K562 (cell line): ENCODE data around the gene PPP1R10. TPM values are rescaled to one million over a fixed set of nuclear protein-coding genes. Genes with fewer than 3 reads are reported as not detected.

Source experiments
- ADNP ChIP-seq: fragments of 200-800 bp; sonication (Bioruptor generic); IDR thresholded peaks from 2 replicates; pipeline ENCODE4 v1.6.1; 2016; ENCODE audit warnings: missing genetic modification characterization, missing compliant biosample characterization
- ASH1L ChIP-seq: fragments of 450-650 bp; IDR thresholded peaks from 2 replicates; pipeline ENCODE4 v1.6.1; 2018; ENCODE audit warnings: borderline replicate concordance, mild to moderate bottlenecking, low read depth; ENCODE audit not compliant: partially characterized antibody
- ETV6 ChIP-seq, 3 experiments: fragments of 150-350 bp in 1 of 3; sonication (generic) in 1 of 3; formaldehyde crosslinking in 1 of 3; IDR thresholded peaks; 2 replicates each; pipeline versions ENCODE4 v1.6.1 to v1.8.0; 2014 to 2022; ENCODE audit warnings: borderline replicate concordance in 2 of 3, low read depth in 2 of 3, antibody characterized with exemption in 1 of 3, low read length in 1 of 3, mild to moderate bottlenecking in 1 of 3, missing genetic modification reagents in 1 of 3
- FOS ChIP-seq: IDR thresholded peaks from 3 replicates; pipeline ENCODE4 v1.6.1; 2011; ENCODE audit not compliant: insufficient read length; ENCODE audit errors: extremely low read depth
- GATA2 ChIP-seq: sonication (generic); formaldehyde crosslinking; IDR thresholded peaks from 2 replicates; pipeline ENCODE4 v1.4.0; 2020; ENCODE audit warnings: mild to moderate bottlenecking, missing genetic modification reagents
- HNRNPUL1 ChIP-seq: fragments of 200-400 bp; formaldehyde crosslinking; IDR thresholded peaks from 2 replicates; pipeline ENCODE4 v1.6.1; 2017; ENCODE audit warnings: low read length
- HOXB6 ChIP-seq: fragments of 250-450 bp; sonication (Bioruptor Pico); IDR thresholded peaks from 2 replicates; pipeline ENCODE4 v1.5.1; 2022; ENCODE audit warnings: mild to moderate bottlenecking, borderline replicate concordance
- KLF13 ChIP-seq: fragments of 450-650 bp; IDR thresholded peaks from 2 replicates; pipeline ENCODE4 v1.6.1; 2016; ENCODE audit warnings: missing genetic modification characterization, low read depth, mild to moderate bottlenecking, missing compliant biosample characterization, moderate library complexity, borderline replicate concordance
- PATZ1 ChIP-seq: fragments of 250-450 bp; sonication (Bioruptor Pico); IDR thresholded peaks from 2 replicates; pipeline ENCODE4 v1.5.0; 2020; ENCODE audit warnings: mild to moderate bottlenecking, borderline replicate concordance
- POLR2AphosphoS2 ChIP-seq: IDR thresholded peaks from 2 replicates; pipeline ENCODE4 v1.6.1; 2012; ENCODE audit warnings: low read length, improper control_type of control experiment
- POLR2AphosphoS5 ChIP-seq: IDR thresholded peaks from 2 replicates; pipeline ENCODE4 v1.6.1; 2011; ENCODE audit warnings: mild to moderate bottlenecking, low read depth, low read length, moderate library complexity; ENCODE audit not compliant: control insufficient read depth, insufficient read depth
- POLR2B ChIP-seq: fragments of 450-650 bp; IDR thresholded peaks from 2 replicates; pipeline ENCODE4 v1.6.1; 2018; ENCODE audit warnings: low read depth; ENCODE audit not compliant: partially characterized antibody
- RBM25 ChIP-seq: fragments of 200-400 bp; formaldehyde crosslinking; IDR thresholded peaks from 2 replicates; pipeline ENCODE4 v1.6.1; 2018; ENCODE audit warnings: low read length, low read depth, moderate library complexity; ENCODE audit not compliant: severe bottlenecking
- STAT5B ChIP-seq: fragments of 250-450 bp; sonication (Bioruptor Pico); IDR thresholded peaks from 2 replicates; pipeline ENCODE4 v1.8.0; 2021; ENCODE audit warnings: mild to moderate bottlenecking, inconsistent platforms
- USF1 ChIP-seq: sonication (generic); formaldehyde crosslinking; IDR thresholded peaks from 2 replicates; pipeline ENCODE4 v1.9.0; 2022; ENCODE audit warnings: mild to moderate bottlenecking, missing genetic modification reagents
- ZBTB43 ChIP-seq: sonication (generic); formaldehyde crosslinking; IDR thresholded peaks from 2 replicates; pipeline ENCODE4 v1.8.0; 2023; ENCODE audit warnings: mild to moderate bottlenecking, missing genetic modification reagents
- ZBTB8A ChIP-seq: fragments of 450-650 bp; IDR thresholded peaks from 2 replicates; pipeline ENCODE4 v1.6.1; 2018; ENCODE audit warnings: mild to moderate bottlenecking, moderate library complexity; ENCODE audit not compliant: partially characterized antibody
- polyA plus RNA-seq, 8 experiments: library from polyadenylated mRNA; depleted of rRNA in 4 of 8; stranded (reverse) in 5 of 8; unstranded in 3 of 8; fragments of >200 nt; fragmentation: Nextera tagmentation in 2 of 8; fragmentation: Illumina TruSeq in 1 of 8; extraction: Ambion mirVana in 2 of 8; extraction: Trizol in 1 of 8; gene quantifications; 2 replicates each; pipeline versions ENCODE4 v1.2.1 to v1.2.3, GENCODE V29; 2011 to 2014; ENCODE audit warnings: inconsistent platforms in 1 of 8, missing spikeins in 1 of 8
- total RNA-seq, 7 experiments: library from RNA; depleted of rRNA in 6 of 7; stranded (reverse); fragments of >200 nt in 6 of 7; fragmentation: Illumina TruSeq in 2 of 7; extraction: Trizol in 2 of 7; gene quantifications; 2 replicates each; pipeline versions ENCODE4 v1.2.1 to v1.2.3, GENCODE V29; 2011 to 2021; ENCODE audit warnings: low replicate concordance in 1 of 7
- TF ChIP-seq, protein P1 (sequence below), 3 experiments: IDR thresholded peaks in 2 of 3; conservative IDR thresholded peaks in 1 of 3; 2 replicates each; pipeline ENCODE4 v1.5.1; 2011 to 2012; ENCODE audit warnings: low read length in 3 of 3, mild to moderate bottlenecking in 3 of 3, control low read depth in 2 of 3, improper control_type of control experiment in 1 of 3, inconsistent platforms in 1 of 3, low read depth in 1 of 3, mixed read lengths in 1 of 3, moderate library complexity in 1 of 3; ENCODE audit not compliant: insufficient read depth in 2 of 3
- TF ChIP-seq, protein P2 (sequence below): fragments of 450-650 bp; formaldehyde crosslinking; IDR thresholded peaks from 2 replicates; pipeline ENCODE4 v1.4.0; 2020; ENCODE audit warnings: mild to moderate bottlenecking, moderate library complexity

Gene PPP1R10
- total and polyA plus RNA-seq, 9 of the 15 experiments (the other 6 are each of a cell fraction or from before 2014, with no cell fraction given): 14.1 to 65.5 (median 32.6) TPM

- TF ChIP-seq, protein P1, sequence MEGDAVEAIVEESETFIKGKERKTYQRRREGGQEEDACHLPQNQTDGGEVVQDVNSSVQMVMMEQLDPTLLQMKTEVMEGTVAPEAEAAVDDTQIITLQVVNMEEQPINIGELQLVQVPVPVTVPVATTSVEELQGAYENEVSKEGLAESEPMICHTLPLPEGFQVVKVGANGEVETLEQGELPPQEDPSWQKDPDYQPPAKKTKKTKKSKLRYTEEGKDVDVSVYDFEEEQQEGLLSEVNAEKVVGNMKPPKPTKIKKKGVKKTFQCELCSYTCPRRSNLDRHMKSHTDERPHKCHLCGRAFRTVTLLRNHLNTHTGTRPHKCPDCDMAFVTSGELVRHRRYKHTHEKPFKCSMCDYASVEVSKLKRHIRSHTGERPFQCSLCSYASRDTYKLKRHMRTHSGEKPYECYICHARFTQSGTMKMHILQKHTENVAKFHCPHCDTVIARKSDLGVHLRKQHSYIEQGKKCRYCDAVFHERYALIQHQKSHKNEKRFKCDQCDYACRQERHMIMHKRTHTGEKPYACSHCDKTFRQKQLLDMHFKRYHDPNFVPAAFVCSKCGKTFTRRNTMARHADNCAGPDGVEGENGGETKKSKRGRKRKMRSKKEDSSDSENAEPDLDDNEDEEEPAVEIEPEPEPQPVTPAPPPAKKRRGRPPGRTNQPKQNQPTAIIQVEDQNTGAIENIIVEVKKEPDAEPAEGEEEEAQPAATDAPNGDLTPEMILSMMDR (IDR thresholded peaks at IDR 0.05 in 2 of 3, conservative IDR thresholded peaks at IDR 0.05 in 1 of 3; ENCODE audit: insufficient read depth in 2 of 3, low read depth in 1 of 3, low read length in 3 of 3): no peak
- no peak for TF ChIP-seq KLF13 (tag)
- no peak for TF ChIP-seq HOXB6 (CRISPR knock-in tag)
- no peak for TF ChIP-seq GATA2 (CRISPR knock-in tag)
- TF ChIP-seq FOS: no peak
- no peak for TF ChIP-seq ADNP
- TF ChIP-seq POLR2B: peak; percentile 49
- no peak for TF ChIP-seq USF1 (CRISPR knock-in tag)
- TF ChIP-seq, protein P2, sequence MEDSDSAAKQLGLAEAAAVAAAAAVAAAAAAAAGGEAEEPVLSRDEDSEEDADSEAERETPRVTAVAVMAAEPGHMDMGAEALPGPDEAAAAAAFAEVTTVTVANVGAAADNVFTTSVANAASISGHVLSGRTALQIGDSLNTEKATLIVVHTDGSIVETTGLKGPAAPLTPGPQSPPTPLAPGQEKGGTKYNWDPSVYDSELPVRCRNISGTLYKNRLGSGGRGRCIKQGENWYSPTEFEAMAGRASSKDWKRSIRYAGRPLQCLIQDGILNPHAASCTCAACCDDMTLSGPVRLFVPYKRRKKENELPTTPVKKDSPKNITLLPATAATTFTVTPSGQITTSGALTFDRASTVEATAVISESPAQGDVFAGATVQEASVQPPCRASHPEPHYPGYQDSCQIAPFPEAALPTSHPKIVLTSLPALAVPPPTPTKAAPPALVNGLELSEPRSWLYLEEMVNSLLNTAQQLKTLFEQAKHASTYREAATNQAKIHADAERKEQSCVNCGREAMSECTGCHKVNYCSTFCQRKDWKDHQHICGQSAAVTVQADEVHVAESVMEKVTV: no peak
- no peak for TF ChIP-seq ZBTB43 (CRISPR knock-in tag)
- TF ChIP-seq STAT5B (CRISPR knock-in tag): no peak
- no peak for TF ChIP-seq PATZ1 (CRISPR knock-in tag)
- TF ChIP-seq RBM25: no peak
- TF ChIP-seq ZBTB8A: no peak
- TF ChIP-seq ETV6 (IDR thresholded peaks at IDR 0.05; ENCODE audit: borderline replicate concordance in 1 of 2, low read depth in 2 of 2, low read length in 1 of 2): no peak
- TF ChIP-seq ETV6 (CRISPR knock-in tag; IDR thresholded peaks at IDR 0.05; ENCODE audit: borderline replicate concordance): no peak
- TF ChIP-seq HNRNPUL1: no peak
- TF ChIP-seq ASH1L: no peak
- peak; percentile 12; the same call in 1 of the 2 replicates for TF ChIP-seq POLR2AphosphoS2
- TF ChIP-seq POLR2AphosphoS5: no peak; the same call in 1 of the 2 replicates
Measured at GRCh38 chr6:30612687-30613248, 4.3 kb downstream of the PPP1R10 start (continued).
